Measurements from ENCODE around the gene COL13A1. TPM values are rescaled to one million over a fixed set of nuclear protein-coding genes. Genes with fewer than 3 reads are reported as not detected.

Gene COL13A1
- total RNA-seq, 4 donors from 2014 or later: 0.19 to 6.9 (median 2.4) TPM

DNA sequence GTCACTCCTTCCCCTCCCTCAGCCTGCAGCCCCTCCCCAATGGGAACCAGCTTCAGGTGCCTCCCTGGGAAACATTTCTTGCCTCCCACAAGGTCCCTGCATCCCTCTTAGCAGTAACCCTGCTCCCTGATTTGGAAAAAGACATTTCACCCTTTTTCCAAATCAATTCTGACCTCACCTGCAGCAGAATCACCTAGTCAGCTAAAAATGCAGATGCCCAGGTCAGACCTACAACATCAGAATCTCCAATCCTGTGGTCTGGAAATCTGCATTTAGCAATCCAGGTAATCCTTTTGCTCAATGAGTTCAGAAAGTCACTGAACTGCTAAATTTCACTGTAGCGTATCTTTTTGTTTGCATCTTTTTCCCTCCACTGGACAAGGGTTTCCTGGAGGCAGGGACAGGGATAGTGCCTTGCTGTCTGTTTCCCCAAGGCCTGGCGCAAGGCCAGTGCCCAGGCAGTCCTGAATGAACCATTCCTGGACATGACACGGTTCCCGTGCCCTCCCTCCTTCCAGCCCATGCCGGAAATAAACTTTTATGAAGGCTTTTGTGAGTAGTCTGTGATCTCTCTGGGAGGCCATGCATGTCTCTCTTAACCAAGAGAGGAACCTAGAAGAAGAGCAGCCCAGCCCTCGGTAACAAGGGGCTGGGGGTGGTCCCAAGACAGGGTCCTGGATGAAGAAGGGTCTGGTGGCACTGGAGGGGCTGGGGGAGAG, 44.0 kb downstream of the COL13A1 start:
- Histone ChIP-seq H3K4me3 (peak overlapping the region in 2 of 4 donors; percentile 1 to 40), H3K27me3 (no peaks in the 10 kb centered on the region), H3K4me1 (peaks cover 34 to 35% of the 10 kb centered on the region in 2 donors), H3K9me3 (no peaks in the 10 kb centered on the region), H3K27ac (peak overlapping the region; percentile 81 to 91 (median 84)), H3K36me3 (no peaks in the 10 kb centered on the region)
- ATAC-seq: peak; percentile 83 to 85
- peak; percentile 71 to 79 for DNase-seq
- in situ Hi-C loops (cut with MboI; ENCODE audit: low sequenced_read_pairs in 4 of 4) (no loop called here), intact Hi-C loops (cut with DNase I; ENCODE audit: low total_unique reads) (loop anchor here (2.0 kb wide), 2 partner anchors 45 to 55 kb away; partner anchors contain the start of gene COL13A1)
- TF ChIP-seq, protein P1, sequence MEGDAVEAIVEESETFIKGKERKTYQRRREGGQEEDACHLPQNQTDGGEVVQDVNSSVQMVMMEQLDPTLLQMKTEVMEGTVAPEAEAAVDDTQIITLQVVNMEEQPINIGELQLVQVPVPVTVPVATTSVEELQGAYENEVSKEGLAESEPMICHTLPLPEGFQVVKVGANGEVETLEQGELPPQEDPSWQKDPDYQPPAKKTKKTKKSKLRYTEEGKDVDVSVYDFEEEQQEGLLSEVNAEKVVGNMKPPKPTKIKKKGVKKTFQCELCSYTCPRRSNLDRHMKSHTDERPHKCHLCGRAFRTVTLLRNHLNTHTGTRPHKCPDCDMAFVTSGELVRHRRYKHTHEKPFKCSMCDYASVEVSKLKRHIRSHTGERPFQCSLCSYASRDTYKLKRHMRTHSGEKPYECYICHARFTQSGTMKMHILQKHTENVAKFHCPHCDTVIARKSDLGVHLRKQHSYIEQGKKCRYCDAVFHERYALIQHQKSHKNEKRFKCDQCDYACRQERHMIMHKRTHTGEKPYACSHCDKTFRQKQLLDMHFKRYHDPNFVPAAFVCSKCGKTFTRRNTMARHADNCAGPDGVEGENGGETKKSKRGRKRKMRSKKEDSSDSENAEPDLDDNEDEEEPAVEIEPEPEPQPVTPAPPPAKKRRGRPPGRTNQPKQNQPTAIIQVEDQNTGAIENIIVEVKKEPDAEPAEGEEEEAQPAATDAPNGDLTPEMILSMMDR (IDR thresholded peaks at IDR 0.05 in 4 of 5, conservative IDR thresholded peaks at IDR 0.05 in 1 of 5): no peak
- TF ChIP-seq POLR2A (IDR thresholded peaks at IDR 0.05): no peak

- intact Hi-C loops (cut with DNase I; ENCODE audit: low total_unique reads) (loop anchor here (2.0 kb wide), 2 partner anchors 46 to 54 kb away; partner anchors contain the start of gene COL13A1), in situ Hi-C loops (cut with MboI; ENCODE audit: low sequenced_read_pairs in 4 of 4) (no loop called here)
- H3K4me3 ChIP-seq: peak overlapping the region in 2 of 4 donors; percentile 1 to 40
These were observed 44.7 kb downstream of the COL13A1 start for GRCh38 chr10:69846293-69846921.

GRCh38 chr10:69847458-69847857, 45.8 kb downstream of the COL13A1 start:
- ATAC-seq (no peak), DNase-seq (no peak)
- TF ChIP-seq, protein P1 (IDR thresholded peaks at IDR 0.05 in 4 of 5, conservative IDR thresholded peaks at IDR 0.05 in 1 of 5): no peak
- TF ChIP-seq POLR2A (IDR thresholded peaks at IDR 0.05): no peak
- H3K4me3 ChIP-seq: no peak overlapping the region
- peaks cover 34 to 35% of the 10 kb centered on the region in 2 donors for H3K4me1 ChIP-seq
- H3K27ac ChIP-seq: peak overlapping the region in 1 of 4 donors; percentile 81
- intact Hi-C loops (cut with DNase I; ENCODE audit: low total_unique reads): loop anchor here (2.0 kb wide), 2 partner anchors 47 to 53 kb away; partner anchors contain the start of gene COL13A1
- H3K36me3 ChIP-seq: no peaks in the 10 kb centered on the region
- no peaks in the 10 kb centered on the region for H3K9me3 ChIP-seq
- H3K27me3 ChIP-seq: no peaks in the 10 kb centered on the region
- in situ Hi-C loops (cut with MboI; ENCODE audit: low sequenced_read_pairs in 4 of 4): no loop called here

More at GRCh38 chr10:69846293-69846921, 44.7 kb downstream of the COL13A1 start:
- TF ChIP-seq POLR2A (IDR thresholded peaks at IDR 0.05): no peak
- TF ChIP-seq, protein P1 (IDR thresholded peaks at IDR 0.05 in 4 of 5, conservative IDR thresholded peaks at IDR 0.05 in 1 of 5): no peak
- H3K27me3 ChIP-seq: no peaks in the 10 kb centered on the region
- no peaks in the 10 kb centered on the region for H3K9me3 ChIP-seq
- DNase-seq: peak; percentile 65 to 78
- peak overlapping the region; percentile 81 to 91 (median 84) for H3K27ac ChIP-seq
- H3K4me1 ChIP-seq: peaks cover 34 to 35% of the 10 kb centered on the region in 2 donors
- peak; percentile 81 to 86 for ATAC-seq
- no peaks in the 10 kb centered on the region for H3K36me3 ChIP-seq

- Histone ChIP-seq H3K9me3 (no peaks in the 10 kb centered on the region), H3K27me3 (no peaks in the 10 kb centered on the region), H3K27ac (peak overlapping the region in 1 of 4 donors; percentile 81), H3K36me3 (no peaks in the 10 kb centered on the region), H3K4me1 (peaks cover 34 to 35% of the 10 kb centered on the region in 2 donors), H3K4me3 (no peak overlapping the region)
- intact Hi-C loops (cut with DNase I; ENCODE audit: low total_unique reads): loop anchor here (2.0 kb wide), 2 partner anchors 47 to 53 kb away; partner anchors contain the start of gene COL13A1
- in situ Hi-C loops (cut with MboI; ENCODE audit: low sequenced_read_pairs in 4 of 4): no loop called here
- ATAC-seq: peak; percentile 35 to 40
- DNase-seq: peak; percentile 16 to 48
- TF ChIP-seq POLR2A (IDR thresholded peaks at IDR 0.05): no peak
- TF ChIP-seq, protein P1 (IDR thresholded peaks at IDR 0.05 in 4 of 5, conservative IDR thresholded peaks at IDR 0.05 in 1 of 5): no peak
These were observed 46.2 kb downstream of the COL13A1 start for GRCh38 chr10:69847883-69848282.
